HepG2 (cell line): ENCODE results near the gene SBNO2. TPM values are rescaled to one million over a fixed set of nuclear protein-coding genes. Genes with fewer than 3 reads are reported as not detected.

Experiments used
- ARHGAP35 ChIP-seq: sonication (generic); formaldehyde crosslinking; IDR thresholded peaks from 2 replicates; pipeline ENCODE4 v1.9.0; 2022; ENCODE audit warnings: mild to moderate bottlenecking, inconsistent platforms, moderate library complexity, missing genetic modification reagents, borderline replicate concordance
- BORCS8-MEF2B ChIP-seq: sonication (generic); formaldehyde crosslinking; IDR thresholded peaks from 2 replicates; pipeline ENCODE4 v1.8.0; 2022; ENCODE audit warnings: mild to moderate bottlenecking, missing genetic modification reagents
- HNF1A ChIP-seq, 2 experiments: sonication (generic) in 1 of 2; formaldehyde crosslinking in 1 of 2; IDR thresholded peaks; 2 replicates each; pipeline versions ENCODE4 v1.4.0 to v1.6.1; 2016 to 2020; ENCODE audit warnings: borderline replicate concordance in 1 of 2, low read depth in 1 of 2, mild to moderate bottlenecking in 1 of 2, missing genetic modification reagents in 1 of 2
- KIAA2018 ChIP-seq: sonication (generic); formaldehyde crosslinking; IDR thresholded peaks from 2 replicates; pipeline ENCODE4 v1.5.0; 2020; ENCODE audit warnings: mild to moderate bottlenecking, missing genetic modification reagents, borderline replicate concordance
- MATR3 ChIP-seq: sonication (generic); formaldehyde crosslinking; IDR thresholded peaks from 2 replicates; pipeline ENCODE4 v1.4.0; 2020; ENCODE audit warnings: missing genetic modification reagents
- RCOR2 ChIP-seq: IDR thresholded peaks from 2 replicates; pipeline ENCODE4 v1.6.1; 2016; ENCODE audit warnings: missing biosample characterization, missing genetic modification reagents
- ZFP91 ChIP-seq: sonication (generic); formaldehyde crosslinking; IDR thresholded peaks from 2 replicates; pipeline ENCODE4 v1.9.0; 2022; ENCODE audit warnings: missing genetic modification reagents, mild to moderate bottlenecking, borderline replicate concordance
- ZNF432 ChIP-seq: sonication (generic); formaldehyde crosslinking; IDR thresholded peaks from 2 replicates; pipeline ENCODE4 v1.5.0; 2020; ENCODE audit warnings: missing genetic modification reagents, mild to moderate bottlenecking, borderline replicate concordance
- ZNF569 ChIP-seq: sonication (generic); formaldehyde crosslinking; IDR thresholded peaks from 2 replicates; pipeline ENCODE4 v1.5.0; 2020; ENCODE audit warnings: mild to moderate bottlenecking, missing genetic modification reagents, moderate library complexity, borderline replicate concordance
- ZNF598 ChIP-seq: sonication (generic); formaldehyde crosslinking; IDR thresholded peaks from 2 replicates; pipeline ENCODE4 v1.5.1; 2020; ENCODE audit warnings: mild to moderate bottlenecking, missing genetic modification reagents, borderline replicate concordance
- ZNF737 ChIP-seq: sonication (generic); formaldehyde crosslinking; IDR thresholded peaks from 2 replicates; pipeline ENCODE4 v1.5.0; 2020; ENCODE audit warnings: missing genetic modification reagents, mild to moderate bottlenecking, borderline replicate concordance
- polyA plus RNA-seq, 8 experiments: library from polyadenylated mRNA; depleted of rRNA in 3 of 8; stranded (reverse) in 7 of 8; unstranded in 1 of 8; fragments of >200 nt; fragmentation: Illumina TruSeq in 4 of 8; extraction: Trizol in 4 of 8; gene quantifications; 2 replicates each; pipeline versions ENCODE4 v1.2.1 to v1.2.3, GENCODE V29; 2011 to 2016; ENCODE audit warnings: low read depth in 4 of 8, missing spikeins in 1 of 8, mixed read lengths in 1 of 8; ENCODE audit not compliant: insufficient read depth in 1 of 8
- total RNA-seq, 5 experiments: library from RNA; depleted of rRNA; stranded (reverse); fragments of >200 nt; fragmentation: Illumina TruSeq; extraction: Trizol; gene quantifications; 2 replicates each; pipeline ENCODE4 v1.2.3, GENCODE V29; 2016; ENCODE audit warnings: low read depth in 1 of 5

SBNO2 gene
- total and polyA plus RNA-seq, 2 of the 13 experiments (the other 11 are each of a cell fraction or from before 2014, with no cell fraction given): 8.6 to 10.4 TPM

GRCh38 chr19:1070931-1071791 is 102.9 kb downstream of the SBNO2 start (continued):
- TF ChIP-seq ZNF569 (CRISPR knock-in tag): no peak
- TF ChIP-seq ZFP91: no peak
- no peak for TF ChIP-seq MATR3
- no peak for TF ChIP-seq RCOR2
- no peak for TF ChIP-seq ZNF432 (CRISPR knock-in tag)
- TF ChIP-seq ZNF737: no peak
- TF ChIP-seq BORCS8-MEF2B (CRISPR knock-in tag): no peak
- no peak for TF ChIP-seq ZNF598 (CRISPR knock-in tag)
- TF ChIP-seq KIAA2018: no peak
- no peak for TF ChIP-seq ARHGAP35 (CRISPR knock-in tag)
- no peak for TF ChIP-seq HNF1A (IDR thresholded peaks at IDR 0.05; ENCODE audit: low read depth)
- TF ChIP-seq HNF1A (CRISPR knock-in tag; IDR thresholded peaks at IDR 0.05; ENCODE audit: borderline replicate concordance): no peak
